D721Med (cell line): ENCODE data around the gene DFFB.

ENCODE experiments used
- DNase-seq: peaks from one replicate; pipeline ENCODE4 v3.0.0; 2011; ENCODE audit warnings: low spot score; ENCODE audit not compliant: insufficient read length
- FAIRE-seq: peaks from 2 replicates; lab custom pipeline; 2011; peaks lifted over from hg19 to GRCh38; lab: Jason Lieb, UNC
- CTCF ChIP-seq: IDR thresholded peaks from 2 replicates; pipeline ENCODE4 v1.5.1; 2012; ENCODE audit warnings: mild to moderate bottlenecking, control low read depth; ENCODE audit not compliant: insufficient read depth; ENCODE audit errors: missing control alignments

DFFB gene

GRCh38 chr1:3821447-3821846, 35.8 kb upstream of the DFFB start:
- DNase-seq = no peak
- no peak for TF ChIP-seq CTCF
- no peak for FAIRE-seq

GRCh38 chr1:3821908-3822307, 35.4 kb upstream of the DFFB start:
- FAIRE-seq (no peak), DNase-seq (no peak)
- no peak for TF ChIP-seq CTCF

GRCh38 chr1:3822421-3822820, 34.9 kb upstream of the DFFB start:
- DNase-seq = no peak
- TF ChIP-seq CTCF = no peak
- FAIRE-seq = no peak

GRCh38 chr1:3824650-3825049, 32.6 kb upstream of the DFFB start:
- FAIRE-seq (no peak), DNase-seq (no peak)
- no peak for TF ChIP-seq CTCF

GRCh38 chr1:3825356-3825755, 31.9 kb upstream of the DFFB start:
- TF ChIP-seq CTCF = no peak
- FAIRE-seq (no peak), DNase-seq (no peak)

- DNase-seq (no peak), FAIRE-seq (no peak)
- TF ChIP-seq CTCF = no peak
Observed at GRCh38 chr1:3827813-3828307, 29.4 kb upstream of the DFFB start.

- no peak for TF ChIP-seq CTCF
- DNase-seq (no peak), FAIRE-seq (no peak)
Observed at GRCh38 chr1:3828391-3828790, 28.9 kb upstream of the DFFB start.
